Left lobe of liver (tissue), 2 donors: ENCODE data around the gene PRDM1. TPM values are rescaled to one million over a fixed set of nuclear protein-coding genes. Genes with fewer than 3 reads are reported as not detected.

ENCODE experiments used
- ATAC-seq: fragments of 200-7000 bp; cut with Tn5 transposase; one replicate; pipeline ENCODE4 v1.9.1; 2020; ENCODE audit warnings: mild to moderate bottlenecking, moderate library complexity
- DNase-seq: peaks from one replicate; pipeline ENCODE4 v3.0.0-alpha.2; 2020; ENCODE audit warnings: low spot score
- total RNA-seq: library from RNA; stranded (reverse); gene quantifications from one replicate; pipeline ENCODE4 v1.2.1, GENCODE V29; 2021
- donor health status: DM: no; HTN: no; CAD: no; lungs with moderate emphysema.
- donor health status: DM: no; HTN: yes; CAD: no.

PRDM1 gene
- total RNA-seq, 1 donor from 2014 or later, result 1.0 TPM

DNA sequence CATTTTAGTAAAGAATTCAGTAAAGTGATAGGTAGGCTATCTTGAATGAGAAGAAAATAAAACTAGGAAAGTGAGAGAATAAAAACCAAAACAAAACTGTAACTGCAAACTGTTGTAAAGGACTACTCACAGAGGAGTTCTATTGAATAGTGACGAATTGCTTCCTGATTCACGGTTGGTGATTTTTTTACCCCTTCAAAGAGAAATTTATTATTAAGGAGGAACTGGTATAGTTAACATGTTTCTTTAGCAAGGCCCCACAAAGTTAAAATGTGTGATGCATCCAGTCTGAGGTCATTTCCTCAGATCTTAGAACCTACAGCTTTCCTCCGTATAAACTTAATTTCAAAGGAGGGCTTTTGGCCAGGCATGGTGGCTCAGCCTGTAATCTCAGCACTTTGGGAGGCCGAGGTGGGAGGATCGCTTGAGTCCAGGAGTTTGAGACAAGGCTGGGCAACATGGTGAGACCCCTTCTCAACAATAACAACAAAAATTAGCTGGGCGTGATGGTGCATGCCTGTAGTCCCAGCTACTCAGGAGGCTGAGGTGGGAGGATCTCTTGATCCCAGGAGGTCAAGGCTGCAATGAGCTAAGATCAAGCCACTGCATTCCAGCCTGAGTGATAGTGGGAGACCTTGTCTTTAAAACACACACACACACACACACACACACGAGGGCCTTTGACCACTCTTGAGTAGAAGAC lies 8.3 kb downstream of the PRDM1 start:
- ATAC-seq (no peak), DNase-seq (no peak)

DNA sequence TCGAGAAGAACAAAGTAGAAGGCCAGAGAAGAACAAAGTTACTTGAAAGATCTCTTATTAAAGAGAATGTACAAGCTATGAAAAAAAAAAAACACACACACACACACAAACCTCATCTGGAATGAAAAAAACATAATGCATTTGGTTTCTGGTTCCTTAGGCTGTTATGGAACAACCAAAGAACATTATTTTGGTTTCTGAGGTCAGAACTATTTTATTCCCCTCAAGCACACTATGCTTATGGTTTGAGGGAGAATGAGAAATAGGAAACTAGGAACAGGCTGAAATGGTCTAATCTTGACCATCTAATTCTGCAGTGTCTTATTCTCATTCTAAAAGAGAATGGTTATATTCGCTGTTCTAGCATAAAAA lies 8.8 kb downstream of the PRDM1 start:
- no peak for DNase-seq
- no peak for ATAC-seq

DNA sequence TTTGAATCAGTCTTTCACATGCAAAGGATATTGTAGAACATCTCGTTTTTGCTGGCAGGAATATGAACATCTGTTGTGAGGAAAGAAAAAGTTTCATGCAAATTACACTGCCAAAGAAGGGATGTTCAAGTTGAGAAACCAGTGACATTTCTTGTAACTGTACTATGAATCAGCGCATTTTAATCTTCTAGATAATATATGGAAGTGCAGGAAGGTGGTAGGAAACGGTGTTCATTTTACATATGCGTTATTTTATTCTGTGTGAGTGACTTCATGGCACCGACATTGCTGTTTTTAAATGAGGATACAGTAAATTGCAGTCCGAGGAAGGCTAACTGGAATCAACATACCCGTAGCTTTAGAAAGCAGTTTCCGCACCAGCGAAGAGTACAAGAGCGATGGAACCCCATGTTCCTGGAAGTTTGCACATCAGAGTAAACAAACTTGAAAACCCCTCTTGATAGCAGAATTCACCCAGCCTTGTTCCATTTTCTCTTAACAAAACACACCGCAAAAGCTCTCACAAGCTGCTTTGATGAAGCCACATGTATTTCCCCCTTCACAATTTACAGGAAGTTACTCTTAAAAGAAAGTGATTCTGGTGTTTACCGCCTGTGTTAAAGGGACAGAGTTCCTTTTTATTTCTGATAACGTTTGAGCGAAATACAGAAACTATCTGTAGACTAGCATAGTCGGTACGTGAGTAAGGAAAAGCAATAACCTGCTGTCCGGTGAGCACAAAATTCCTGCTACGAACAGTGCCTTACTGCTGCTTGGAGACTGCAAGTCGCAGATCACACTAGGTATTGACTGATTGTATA lies 11.5 kb downstream of the PRDM1 start:
- DNase-seq, result no peak
- peak; percentile 41 for ATAC-seq

DNA sequence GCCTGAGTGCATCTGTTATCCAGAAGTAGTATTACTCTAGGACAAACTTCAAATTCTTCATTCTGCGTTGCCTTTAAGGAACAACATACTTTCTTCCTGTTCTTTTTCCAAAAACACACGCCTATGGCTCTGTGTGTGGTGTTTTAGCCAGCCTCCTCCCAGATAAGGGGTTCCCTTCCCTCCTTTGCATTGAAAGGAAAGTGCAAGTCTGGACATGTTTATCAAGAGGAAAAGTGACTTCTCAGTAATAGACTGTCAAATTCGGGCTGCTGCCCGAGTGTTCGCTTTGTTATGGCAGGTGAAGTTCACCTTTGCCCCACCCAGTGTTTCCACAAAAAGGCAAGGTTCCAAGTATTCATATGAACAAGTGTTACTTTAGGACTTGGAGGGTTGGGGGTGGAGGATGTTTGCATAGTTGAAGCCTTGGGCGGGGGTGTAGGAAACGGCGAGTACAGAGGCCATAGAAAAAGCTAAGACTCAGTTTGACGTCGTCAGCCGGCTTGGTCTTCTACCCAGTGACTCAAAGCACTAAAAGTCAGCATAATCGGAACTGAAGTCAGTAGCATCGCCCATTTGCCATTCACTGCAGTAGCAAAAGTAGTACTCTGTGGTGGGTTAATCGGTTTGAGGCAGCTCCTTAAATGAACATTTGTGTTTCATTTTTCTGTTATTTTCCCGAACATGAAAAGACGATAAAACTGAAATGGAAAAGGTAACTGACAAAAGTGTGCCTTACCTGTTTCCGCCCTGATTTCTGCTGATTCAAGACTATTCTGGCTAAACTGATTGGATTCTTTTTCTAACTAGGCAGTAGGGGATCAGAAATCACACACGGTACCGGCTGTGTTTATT lies 12.5 kb downstream of the PRDM1 start:
- peak; percentile 57 for ATAC-seq
- no peak for DNase-seq

DNA sequence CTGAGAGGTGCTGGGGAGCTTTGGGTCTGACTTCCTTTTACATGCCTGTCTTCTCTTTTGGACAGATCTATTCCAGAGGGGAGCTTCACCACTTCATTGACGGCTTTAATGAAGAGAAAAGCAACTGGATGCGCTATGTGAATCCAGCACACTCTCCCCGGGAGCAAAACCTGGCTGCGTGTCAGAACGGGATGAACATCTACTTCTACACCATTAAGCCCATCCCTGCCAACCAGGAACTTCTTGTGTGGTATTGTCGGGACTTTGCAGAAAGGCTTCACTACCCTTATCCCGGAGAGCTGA lies 13.1 kb downstream of the PRDM1 start:
- ATAC-seq (no peak), DNase-seq (no peak)

DNA sequence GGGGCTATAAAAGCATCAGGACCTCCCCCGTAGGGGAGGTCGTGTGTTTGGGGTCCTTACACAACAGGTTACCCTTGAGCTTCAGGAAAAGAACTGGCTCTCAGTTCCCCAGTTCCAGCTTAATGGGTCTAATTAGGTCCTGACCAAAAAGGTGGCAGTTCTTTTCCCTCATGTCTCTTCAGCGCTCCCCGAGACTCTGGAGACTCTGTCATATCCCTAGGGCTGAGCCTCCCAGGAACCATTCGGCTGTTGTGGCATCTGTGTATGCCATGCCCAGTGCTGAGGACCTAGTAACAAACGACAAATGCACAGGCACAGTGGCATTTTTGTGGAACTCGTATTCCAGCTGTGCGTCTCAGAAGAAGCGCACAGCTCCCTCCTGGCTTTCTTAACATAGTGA lies 14.6 kb downstream of the PRDM1 start:
- no peak for ATAC-seq
- no peak for DNase-seq

DNA sequence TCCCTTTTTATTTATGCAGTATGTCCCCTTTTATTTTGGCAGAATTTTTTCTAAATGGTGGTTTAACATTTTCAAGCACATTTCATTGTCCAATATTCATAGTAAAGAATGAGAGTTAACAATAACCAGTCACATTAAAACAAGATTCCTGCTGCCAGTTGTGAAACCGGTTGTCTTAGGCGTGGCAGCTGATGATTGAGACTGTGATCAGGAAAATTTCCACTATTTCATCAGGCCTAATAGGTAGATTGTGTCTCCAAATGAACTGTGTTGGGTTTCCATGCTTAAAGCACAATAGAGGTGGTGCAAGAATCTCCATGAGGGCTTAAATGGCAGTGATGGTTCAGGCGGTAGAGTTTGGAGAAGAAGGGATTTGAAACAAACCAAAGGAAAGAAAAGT lies 15.3 kb downstream of the PRDM1 start:
- ATAC-seq (no peak), DNase-seq (no peak)

DNA sequence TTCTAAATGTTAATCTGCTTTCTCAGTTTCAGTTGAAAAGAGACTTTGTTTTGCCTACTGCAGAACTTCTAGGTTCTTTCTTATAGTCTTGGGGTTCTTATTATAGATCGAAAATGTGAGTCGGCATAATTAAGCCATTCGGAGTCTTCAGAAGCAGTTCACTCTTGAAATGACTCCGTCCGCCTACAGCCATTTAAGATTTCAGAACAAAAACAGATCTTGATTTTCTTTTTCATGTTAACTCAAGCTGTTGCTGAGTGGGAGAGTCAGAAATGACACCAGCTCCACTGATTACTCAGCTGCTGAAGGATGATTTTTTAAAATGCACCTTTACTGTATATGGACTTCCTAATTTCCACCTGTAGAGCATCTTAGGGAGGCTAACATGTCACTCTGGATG lies 15.9 kb downstream of the PRDM1 start:
- ATAC-seq (no peak), DNase-seq (no peak)

DNA sequence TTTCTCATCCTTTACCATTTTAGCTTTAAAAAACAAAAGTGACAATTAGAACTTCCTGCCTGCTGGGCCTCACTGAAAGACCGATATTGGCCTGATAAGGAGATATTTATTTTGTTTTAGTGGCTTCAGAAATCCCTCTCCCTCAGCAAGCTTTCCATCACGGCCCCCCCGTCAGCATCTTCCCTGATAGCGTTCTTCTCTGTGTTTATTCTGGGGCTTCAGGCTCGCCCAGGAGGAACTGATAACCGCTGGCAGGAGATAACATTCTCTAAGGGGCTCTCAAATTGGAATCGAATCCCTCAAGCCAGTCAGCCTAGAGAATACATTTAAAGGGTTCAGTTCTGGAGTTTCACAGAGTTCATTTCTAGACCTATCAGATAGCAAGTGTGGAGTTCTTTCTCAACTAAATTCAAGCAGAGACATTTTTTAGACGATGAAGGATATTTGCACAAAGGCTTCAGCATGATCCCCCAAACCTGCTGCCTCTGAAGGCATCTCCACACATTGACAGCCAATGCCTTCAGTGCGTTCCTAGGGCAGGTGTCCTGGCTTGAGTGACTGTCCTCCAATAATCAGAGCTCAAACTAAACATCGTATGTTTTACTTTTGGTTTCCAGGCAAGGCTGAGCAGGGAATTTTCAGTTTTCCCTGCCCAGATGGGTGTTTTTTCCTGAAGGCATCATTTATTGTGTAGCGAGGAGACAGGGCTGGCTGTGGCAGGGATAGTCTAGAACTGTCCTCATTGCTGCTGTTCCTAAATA lies 17.0 kb downstream of the PRDM1 start:
- no peak for ATAC-seq
- no peak for DNase-seq

DNA sequence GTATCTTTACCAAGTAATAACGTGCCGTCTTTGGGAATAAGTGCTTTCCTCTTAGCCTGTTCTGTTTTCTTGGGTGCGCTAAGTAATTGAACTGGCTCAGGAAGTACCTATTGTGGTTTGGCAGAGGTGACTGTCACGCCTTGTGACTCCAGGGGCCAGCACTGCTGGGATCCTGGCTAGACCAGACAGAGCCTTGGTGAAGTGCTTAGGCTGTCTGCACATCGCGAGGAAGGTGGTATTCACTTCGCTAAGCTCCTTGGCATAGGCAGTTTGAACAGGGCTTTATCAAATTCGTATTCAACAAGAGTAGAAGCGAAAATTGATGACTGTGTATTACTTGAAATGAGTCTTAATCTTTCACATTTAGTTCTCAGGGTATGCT lies 17.6 kb downstream of the PRDM1 start:
- no peak for DNase-seq
- peak; percentile 36 for ATAC-seq

DNA sequence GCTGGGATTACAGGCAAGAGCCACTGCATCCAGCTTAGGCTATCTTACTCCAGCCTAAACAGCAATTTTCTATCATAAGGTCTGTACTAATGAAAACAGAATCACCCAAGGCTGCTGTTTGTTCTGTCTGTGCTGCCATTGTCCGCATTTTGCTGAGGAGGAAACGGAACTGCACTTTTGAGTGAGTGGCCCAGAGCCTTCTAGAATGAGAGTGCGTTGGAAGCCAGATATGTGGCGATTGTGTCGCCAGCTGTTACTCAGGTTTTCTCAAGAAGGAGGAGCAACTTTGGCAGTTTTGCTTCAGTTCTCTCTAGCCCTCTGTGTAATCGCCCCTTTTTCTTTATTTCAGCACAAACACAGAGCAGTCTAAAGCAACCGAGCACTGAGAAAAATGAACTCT lies 18.3 kb downstream of the PRDM1 start:
- ATAC-seq, result no peak

DNA sequence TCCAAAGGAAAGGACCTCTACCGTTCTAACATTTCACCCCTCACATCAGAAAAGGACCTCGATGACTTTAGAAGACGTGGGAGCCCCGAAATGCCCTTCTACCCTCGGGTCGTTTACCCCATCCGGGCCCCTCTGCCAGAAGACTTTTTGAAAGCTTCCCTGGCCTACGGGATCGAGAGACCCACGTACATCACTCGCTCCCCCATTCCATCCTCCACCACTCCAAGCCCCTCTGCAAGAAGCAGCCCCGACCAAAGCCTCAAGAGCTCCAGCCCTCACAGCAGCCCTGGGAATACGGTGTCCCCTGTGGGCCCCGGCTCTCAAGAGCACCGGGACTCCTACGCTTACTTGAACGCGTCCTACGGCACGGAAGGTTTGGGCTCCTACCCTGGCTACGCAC lies 18.8 kb downstream of the PRDM1 start:
- DNase-seq (no peak), ATAC-seq (no peak)

More for the DNA sequence above, 18.3 kb downstream of the PRDM1 start:
- DNase-seq, result no peak

DNA sequence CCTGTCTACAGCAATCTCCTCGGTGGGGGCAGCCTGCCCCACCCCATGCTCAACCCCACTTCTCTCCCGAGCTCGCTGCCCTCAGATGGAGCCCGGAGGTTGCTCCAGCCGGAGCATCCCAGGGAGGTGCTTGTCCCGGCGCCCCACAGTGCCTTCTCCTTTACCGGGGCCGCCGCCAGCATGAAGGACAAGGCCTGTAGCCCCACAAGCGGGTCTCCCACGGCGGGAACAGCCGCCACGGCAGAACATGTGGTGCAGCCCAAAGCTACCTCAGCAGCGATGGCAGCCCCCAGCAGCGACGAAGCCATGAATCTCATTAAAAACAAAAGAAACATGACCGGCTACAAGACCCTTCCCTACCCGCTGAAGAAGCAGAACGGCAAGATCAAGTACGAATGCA lies 19.4 kb downstream of the PRDM1 start:
- DNase-seq (no peak), ATAC-seq (no peak)

DNA sequence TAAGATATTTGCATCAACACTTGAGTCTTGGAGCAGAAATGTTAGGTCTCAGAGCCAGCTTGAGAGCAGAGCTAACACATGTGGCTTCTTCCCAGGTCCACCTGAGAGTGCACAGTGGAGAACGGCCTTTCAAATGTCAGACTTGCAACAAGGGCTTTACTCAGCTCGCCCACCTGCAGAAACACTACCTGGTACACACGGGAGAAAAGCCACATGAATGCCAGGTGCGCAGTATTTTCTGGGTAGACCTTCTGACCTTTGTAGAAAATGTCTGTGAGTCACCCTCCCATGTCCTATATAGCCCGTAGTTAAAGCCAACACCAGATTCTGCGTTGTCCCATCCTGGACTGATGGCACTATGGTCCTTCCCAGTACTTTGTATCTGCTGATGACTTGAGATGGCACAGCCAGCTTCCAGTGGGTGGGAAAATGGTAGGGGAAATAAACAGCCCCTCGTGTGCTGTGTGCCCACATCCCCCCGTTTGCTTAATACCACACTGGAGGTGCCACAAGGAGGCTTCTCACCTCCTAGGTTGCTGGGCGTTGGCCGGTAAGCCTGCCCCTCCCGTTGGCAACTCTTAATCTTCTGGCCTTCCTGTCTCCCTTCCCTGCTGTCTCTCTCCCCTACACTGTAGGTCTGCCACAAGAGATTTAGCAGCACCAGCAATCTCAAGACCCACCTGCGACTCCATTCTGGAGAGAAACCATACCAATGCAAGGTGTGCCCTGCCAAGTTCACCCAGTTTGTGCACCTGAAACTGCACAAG lies 20.3 kb downstream of the PRDM1 start:
- ATAC-seq (no peak), DNase-seq (no peak)

DNA sequence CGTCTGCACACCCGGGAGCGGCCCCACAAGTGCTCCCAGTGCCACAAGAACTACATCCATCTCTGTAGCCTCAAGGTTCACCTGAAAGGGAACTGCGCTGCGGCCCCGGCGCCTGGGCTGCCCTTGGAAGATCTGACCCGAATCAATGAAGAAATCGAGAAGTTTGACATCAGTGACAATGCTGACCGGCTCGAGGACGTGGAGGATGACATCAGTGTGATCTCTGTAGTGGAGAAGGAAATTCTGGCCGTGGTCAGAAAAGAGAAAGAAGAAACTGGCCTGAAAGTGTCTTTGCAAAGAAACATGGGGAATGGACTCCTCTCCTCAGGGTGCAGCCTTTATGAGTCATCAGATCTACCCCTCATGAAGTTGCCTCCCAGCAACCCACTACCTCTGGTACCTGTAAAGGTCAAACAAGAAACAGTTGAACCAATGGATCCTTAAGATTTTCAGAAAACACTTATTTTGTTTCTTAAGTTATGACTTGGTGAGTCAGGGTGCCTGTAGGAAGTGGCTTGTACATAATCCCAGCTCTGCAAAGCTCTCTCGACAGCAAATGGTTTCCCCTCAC lies 21.0 kb downstream of the PRDM1 start:
- no peak for DNase-seq
- no peak for ATAC-seq

DNA sequence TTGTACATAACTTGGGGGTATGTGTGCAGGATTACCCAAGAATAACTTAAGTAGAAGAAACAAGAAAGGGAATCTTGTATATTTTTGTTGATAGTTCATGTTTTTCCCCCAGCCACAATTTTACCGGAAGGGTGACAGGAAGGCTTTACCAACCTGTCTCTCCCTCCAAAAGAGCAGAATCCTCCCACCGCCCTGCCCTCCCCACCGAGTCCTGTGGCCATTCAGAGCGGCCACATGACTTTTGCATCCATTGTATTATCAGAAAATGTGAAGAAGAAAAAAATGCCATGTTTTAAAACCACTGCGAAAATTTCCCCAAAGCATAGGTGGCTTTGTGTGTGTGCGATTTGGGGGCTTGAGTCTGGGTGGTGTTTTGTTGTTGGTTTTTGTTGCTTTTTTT lies 22.0 kb downstream of the PRDM1 start:
- DNase-seq, result no peak
- no peak for ATAC-seq

DNA sequence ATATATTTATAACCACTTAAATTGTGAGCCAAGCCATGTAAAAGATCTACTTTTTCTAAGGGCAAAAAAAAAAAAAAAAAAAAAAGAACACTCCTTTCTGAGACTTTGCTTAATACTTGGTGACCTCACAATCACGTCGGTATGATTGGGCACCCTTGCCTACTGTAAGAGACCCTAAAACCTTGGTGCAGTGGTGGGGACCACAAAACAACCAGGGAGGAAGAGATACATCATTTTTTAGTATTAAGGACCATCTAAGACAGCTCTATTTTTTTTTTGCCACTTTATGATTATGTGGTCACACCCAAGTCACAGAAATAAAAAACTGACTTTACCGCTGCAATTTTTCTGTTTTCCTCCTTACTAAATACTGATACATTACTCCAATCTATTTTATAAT lies 22.9 kb downstream of the PRDM1 start:
- DNase-seq (no peak), ATAC-seq (no peak)

DNA sequence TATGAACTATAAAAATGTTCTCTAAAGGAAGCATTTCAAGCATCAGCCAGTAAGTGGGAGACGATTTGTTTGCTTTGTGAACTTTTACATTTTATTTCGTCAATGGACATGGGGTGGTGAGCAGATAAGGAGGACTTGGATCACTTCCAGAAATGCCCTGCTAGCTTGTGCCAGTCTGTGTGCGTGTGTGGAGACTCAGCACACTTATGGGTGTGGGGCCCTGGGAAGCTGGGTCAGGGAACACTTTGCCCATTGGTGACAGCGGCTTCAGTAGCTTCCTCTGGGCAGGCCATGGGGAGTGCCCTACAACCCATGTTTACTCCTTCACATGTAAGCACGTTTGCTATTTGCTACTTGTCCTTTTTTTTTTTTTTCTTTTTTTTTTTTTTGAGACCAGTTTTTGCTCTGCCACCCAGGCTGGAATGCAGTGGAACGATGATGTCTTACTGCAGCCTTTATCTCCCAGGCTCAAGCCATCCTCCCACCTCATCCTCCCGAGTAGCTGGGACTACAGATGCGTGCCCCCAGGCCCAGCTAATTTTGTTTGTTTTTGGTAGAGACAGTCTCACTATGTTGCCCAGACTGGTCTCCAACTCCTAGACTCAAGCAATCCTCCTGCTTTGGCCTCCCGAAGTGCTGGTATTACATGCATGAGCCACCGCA lies 24.2 kb downstream of the PRDM1 start:
- DNase-seq (no peak), ATAC-seq (no peak)

DNA sequence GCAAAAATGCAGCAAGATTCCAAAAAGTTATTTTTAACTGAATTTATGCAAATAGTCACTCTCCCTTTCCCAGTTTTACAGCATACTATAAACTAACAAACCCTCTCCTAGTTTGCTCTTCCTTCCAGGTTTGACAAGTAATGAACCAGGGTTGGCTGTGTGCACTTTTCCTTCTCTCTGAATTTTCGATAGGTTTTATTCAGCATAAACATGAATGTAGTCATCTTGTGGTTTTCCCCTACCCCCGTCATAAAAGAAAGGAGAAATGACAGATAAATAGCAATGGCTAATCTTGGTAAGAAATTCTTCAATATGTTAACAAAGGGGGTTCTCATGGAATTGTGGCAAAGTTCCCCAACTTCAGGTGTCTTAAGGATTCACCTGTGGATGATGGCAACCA lies 26.3 kb downstream of the PRDM1 start:
- no peak for ATAC-seq
- no peak for DNase-seq
